GM12878 (cell line): ENCODE data around the gene OR52B2. TPM values are rescaled to one million over a fixed set of nuclear protein-coding genes. Genes with fewer than 3 reads are reported as not detected.

Source experiments
- ATAC-seq: fragments of 200-7000 bp; cut with Tn5 transposase; 3 replicates; pipeline ENCODE4 v1.9.1; 2020; ENCODE audit warnings: mild to moderate bottlenecking, moderate library complexity
- BruUV-seq: library from RNA; stranded (reverse); fragments of 400-500 nt; replicated peaks from 2 replicates; lab custom pipeline; 2021; lab: Mats Ljungman, UMichigan
- CTCF ChIA-PET: fragments of 300-600 bp; sonication (Branson Sonifier 250); formaldehyde crosslinking; extraction: SDS; loops from one replicate; lab custom pipeline; 2021; ENCODE audit warnings: inconsistent platforms; lab: Yijun Ruan, JAX
- POLR2A ChIA-PET: fragments of 350-600 bp; formaldehyde crosslinking; extraction: SDS; loops from one replicate; lab custom pipeline; 2021; ENCODE audit warnings: inconsistent platforms; lab: Charles Lee
- RAD21 ChIA-PET: fragments of 300-600 bp; sonication (Branson Sonifier 250); formaldehyde crosslinking; loops from one replicate; lab custom pipeline; 2023; ENCODE audit warnings: antibody characterized with exemption; ENCODE audit not compliant: unreplicated experiment; lab: Charles Lee
- SMC1A ChIA-PET: fragments of 300-600 bp; sonication (Branson Sonifier 250); formaldehyde crosslinking; loops from one replicate; lab custom pipeline; 2023; ENCODE audit not compliant: unreplicated experiment, uncharacterized antibody; lab: Charles Lee
- DNase-seq: peaks from one replicate; pipeline ENCODE4 v3.0.0-alpha.2; 2011; ENCODE audit warnings: low read depth, low spot score
- FAIRE-seq: peaks from 3 replicates; lab custom pipeline; 2011; peaks lifted over from hg19 to GRCh38; lab: Jason Lieb, UNC
- H2AFZ ChIP-seq: 2 replicates; pipeline ENCODE4 v1.6.0; 2011; ENCODE audit warnings: low read depth, low read length, control low read depth; ENCODE audit not compliant: control insufficient read depth
- H3K27ac ChIP-seq: 2 replicates; pipeline ENCODE4 v1.5.1; 2011; ENCODE audit warnings: control low read depth; ENCODE audit not compliant: control insufficient read depth, insufficient read depth
- H3K27me3 ChIP-seq, 2 experiments: replicated peaks in 1 of 2; 2 replicates each; pipeline versions ENCODE4 v1.6.0 to v1.6.1; 2011; ENCODE audit warnings: low read length in 1 of 2; ENCODE audit not compliant: control insufficient read depth in 2 of 2, insufficient read depth in 2 of 2
- H3K36me3 ChIP-seq, 2 experiments: 2 replicates each; pipeline ENCODE4 v1.5.1; 2011; ENCODE audit warnings: low read length in 1 of 2; ENCODE audit not compliant: control insufficient read depth in 2 of 2, insufficient read depth in 2 of 2
- H3K4me1 ChIP-seq: 2 replicates; pipeline ENCODE4 v1.6.1; 2011; ENCODE audit warnings: mild to moderate bottlenecking, low read length, moderate library complexity, mixed read lengths; ENCODE audit not compliant: control insufficient read depth, insufficient read depth
- H3K4me2 ChIP-seq: 2 replicates; pipeline ENCODE4 v1.6.0; 2011; ENCODE audit warnings: control low read depth; ENCODE audit not compliant: control insufficient read depth, insufficient read depth
- H3K4me3 ChIP-seq: fragments of 200-600 bp; sonication (generic); 2 replicates; pipeline ENCODE4 v1.5.1; 2016
- H3K79me2 ChIP-seq: 2 replicates; pipeline ENCODE4 v1.6.0; 2011; ENCODE audit warnings: low read length; ENCODE audit not compliant: control insufficient read depth, insufficient read depth
- H3K9ac ChIP-seq: 2 replicates; pipeline ENCODE4 v1.8.0; 2011; ENCODE audit warnings: low read length, control low read depth, mixed read lengths; ENCODE audit not compliant: control insufficient read depth, insufficient read depth
- H3K9me3 ChIP-seq: replicated peaks from 3 replicates; pipeline ENCODE4 v1.5.1; 2011; ENCODE audit warnings: mild to moderate bottlenecking, low read length; ENCODE audit not compliant: control insufficient read depth, insufficient read depth
- H4K20me1 ChIP-seq: 2 replicates; pipeline ENCODE4 v1.6.0; 2011; ENCODE audit not compliant: control insufficient read depth, insufficient read depth
- ATF7 ChIP-seq: fragments of 450-650 bp; IDR thresholded peaks from 2 replicates; pipeline ENCODE4 v1.6.1; 2016; ENCODE audit warnings: low read depth, mild to moderate bottlenecking
- BMI1 ChIP-seq: fragments of 450-650 bp; IDR thresholded peaks from 2 replicates; pipeline ENCODE4 v1.6.1; 2016; ENCODE audit warnings: mild to moderate bottlenecking, moderate library complexity, borderline replicate concordance
- CREB1 ChIP-seq: IDR thresholded peaks from 2 replicates; pipeline ENCODE4 v1.6.1; 2012; ENCODE audit warnings: low read depth, mild to moderate bottlenecking, inconsistent platforms
- EZH2 ChIP-seq: IDR thresholded peaks from 2 replicates; pipeline ENCODE4 v1.6.1; 2012; ENCODE audit warnings: low read depth, mild to moderate bottlenecking, control low read depth, inconsistent platforms, low read length, borderline replicate concordance; ENCODE audit not compliant: control insufficient read depth
- KLF5 ChIP-seq: fragments of 450-650 bp; IDR thresholded peaks from 2 replicates; pipeline ENCODE4 v1.6.1; 2014; ENCODE audit warnings: mild to moderate bottlenecking; ENCODE audit not compliant: partially characterized antibody
- MEF2B ChIP-seq: fragments of 450-650 bp; IDR thresholded peaks from 2 replicates; pipeline ENCODE4 v1.6.1; 2018; ENCODE audit warnings: mild to moderate bottlenecking, moderate library complexity; ENCODE audit not compliant: partially characterized antibody, poor library complexity, severe bottlenecking
- MYC ChIP-seq: IDR thresholded peaks from 2 replicates; pipeline ENCODE4 v1.6.1; 2011; ENCODE audit warnings: mild to moderate bottlenecking, low read length, moderate library complexity, inconsistent platforms; ENCODE audit not compliant: insufficient read depth, insufficient replicate concordance, insufficient read length, severe bottlenecking
- NFYB ChIP-seq: IDR thresholded peaks from 2 replicates; pipeline ENCODE4 v1.6.1; 2011; ENCODE audit warnings: low read depth, mild to moderate bottlenecking, low read length, improper control_type of control experiment, moderate library complexity; ENCODE audit not compliant: insufficient read depth
- POU2F2 ChIP-seq: IDR thresholded peaks from 3 replicates; pipeline ENCODE4 v1.6.1; 2011; ENCODE audit warnings: low read depth, mild to moderate bottlenecking, low read length, borderline replicate concordance
- RUNX3 ChIP-seq: IDR thresholded peaks from 2 replicates; pipeline ENCODE4 v1.6.1; 2012; ENCODE audit warnings: low read length, inconsistent platforms
- SMARCA5 ChIP-seq: fragments of 450-650 bp; IDR thresholded peaks from 2 replicates; pipeline ENCODE4 v1.6.1; 2017; ENCODE audit warnings: mild to moderate bottlenecking
- SP1 ChIP-seq: IDR thresholded peaks from one replicate; pipeline ENCODE4 v1.6.1; 2011; ENCODE audit warnings: low read depth, low read length
- TCF3 ChIP-seq: IDR thresholded peaks from 2 replicates; pipeline ENCODE4 v1.6.1; 2012; ENCODE audit warnings: low read depth, mild to moderate bottlenecking, low read length, borderline replicate concordance; ENCODE audit not compliant: insufficient read depth
- ZNF24 ChIP-seq: fragments of 450-650 bp; IDR thresholded peaks from 2 replicates; pipeline ENCODE4 v1.6.1; 2017; ENCODE audit warnings: antibody characterized with exemption, mild to moderate bottlenecking
- ZSCAN29 ChIP-seq: fragments of 450-650 bp; IDR thresholded peaks from 2 replicates; pipeline ENCODE4 v1.6.1; 2017; ENCODE audit warnings: mild to moderate bottlenecking, moderate library complexity
- WGBS: methylation state at CpG from one replicate; pipeline ENCODE4 v1.1.6; 2016; ENCODE audit warnings: low lambda C conversion rate; ENCODE audit not compliant: insufficient replicate concordance, insufficient coverage; ENCODE audit errors: missing lambda C conversion rate; 5-methylcytosine and 5-hydroxymethylcytosine counted together
- in situ Hi-C: fragments of 300-500 bp; cut with MboI; formaldehyde crosslinking; loops from 9 replicates; pipeline ENCODE4 v1.14.3; 2018; ENCODE audit warnings: mixed read lengths
- intact Hi-C: fragments of 100-400 bp; cut with micrococcal nuclease; formaldehyde crosslinking; loops from one replicate; pipeline ENCODE4 v1.14.2; 2022; ENCODE audit not compliant: unreplicated experiment
- polyA plus RNA-seq, 11 experiments: library from polyadenylated mRNA; depleted of rRNA in 4 of 11; unstranded in 6 of 11; stranded (reverse) in 5 of 11; fragments of >200 nt; fragmentation: Nextera tagmentation in 4 of 11; fragmentation: Illumina TruSeq in 1 of 11; extraction: Ambion mirVana in 4 of 11; extraction: Trizol in 1 of 11; gene quantifications; 1 replicate in 1 of 11; 2 replicates in 10 of 11; pipeline versions ENCODE4 v1.2.1 to v1.2.3, GENCODE V29; 2011 to 2016; ENCODE audit warnings: inconsistent platforms in 2 of 11, missing spikeins in 2 of 11, low read depth in 1 of 11
- total RNA-seq, 4 experiments: library from RNA; depleted of rRNA in 3 of 4; stranded (reverse); fragments of >200 nt in 3 of 4; fragmentation: Illumina TruSeq in 1 of 4; extraction: Trizol in 1 of 4; gene quantifications; 2 replicates each; pipeline versions ENCODE4 v1.2.1 to v1.2.3, GENCODE V29; 2013 to 2021
- TF ChIP-seq, protein P1 (sequence below): fragments of 450-650 bp; IDR thresholded peaks from 2 replicates; pipeline ENCODE4 v1.6.1; 2016; ENCODE audit warnings: mild to moderate bottlenecking, moderate library complexity, borderline replicate concordance

Gene OR52B2
- total and polyA plus RNA-seq, 10 of the 15 experiments (the other 5 are each of a cell fraction or from before 2014, with no cell fraction given): 0.08 TPM; not detected in 9

DNA sequence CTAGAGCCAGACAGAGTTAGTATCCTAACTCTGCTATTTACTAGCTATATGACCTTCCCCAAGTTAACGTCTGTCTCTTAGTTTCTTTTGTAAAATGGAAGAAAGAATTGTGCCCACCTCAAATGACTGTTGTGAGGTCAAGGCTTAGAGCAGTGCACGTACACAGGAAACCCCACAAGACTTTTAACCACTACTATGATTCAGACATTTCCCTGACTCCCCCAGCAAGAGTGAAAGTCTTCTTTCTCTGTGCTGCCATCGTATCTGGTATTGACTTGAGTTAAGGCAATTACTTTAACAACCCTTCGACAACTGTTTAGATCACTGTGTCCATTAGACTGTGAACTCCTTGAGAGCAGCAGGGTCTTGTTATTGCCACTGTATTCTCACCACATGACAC, 26.3 kb upstream of the OR52B2 start (continued):
- no peak for TF ChIP-seq TCF3

DNA sequence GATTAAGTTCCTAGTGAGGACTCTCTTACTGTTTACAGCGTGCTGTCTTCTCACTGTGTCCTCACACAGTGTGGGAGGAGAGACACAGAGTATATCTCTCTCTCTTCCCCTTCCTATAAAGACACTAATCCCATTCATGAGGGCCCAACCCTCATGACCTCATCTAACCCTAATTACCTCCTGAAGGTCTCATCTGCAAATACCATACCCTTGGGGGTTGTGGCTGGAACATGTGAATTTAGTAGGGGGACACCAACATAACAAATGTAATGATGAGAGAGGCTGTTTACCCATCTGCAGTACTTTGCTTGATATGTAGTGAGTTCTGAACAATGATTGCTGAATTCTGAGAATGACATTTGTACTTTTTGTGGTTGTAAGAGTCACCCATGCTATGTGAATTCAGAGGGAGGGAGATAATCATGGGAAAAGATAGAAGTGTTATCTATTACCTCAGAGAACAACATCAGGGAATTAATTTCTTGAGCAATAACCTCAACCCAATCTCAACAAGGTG, 24.0 kb upstream of the OR52B2 start:
- WGBS: 36% methylated on average over 1 of the region's 1 CpG
- SMC1A ChIA-PET: no interaction called here
- peak; percentile 64 for ATAC-seq

DNA sequence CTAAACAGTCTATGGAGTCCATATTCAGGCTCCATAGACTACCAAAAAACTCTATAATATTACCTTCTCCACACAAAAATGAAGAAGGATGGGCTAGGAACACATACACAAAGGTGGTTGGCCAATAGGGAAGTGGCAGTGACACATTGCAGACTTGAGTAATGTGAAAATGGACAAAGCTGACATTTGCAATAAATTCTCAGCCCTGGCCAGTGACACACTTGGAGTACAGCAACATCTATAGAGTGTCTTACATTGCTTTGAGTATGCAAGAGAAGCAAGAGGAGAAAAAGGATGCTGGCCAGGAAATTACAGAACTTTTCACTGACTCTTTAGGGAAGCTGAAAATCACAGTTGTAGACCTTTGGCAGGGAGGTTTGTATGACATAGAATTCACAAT, 21.6 kb upstream of the OR52B2 start:
- in situ Hi-C loops (no loop called here), intact Hi-C loops (no loop called here)
- RAD21 ChIA-PET: no interaction called here
- H3K27ac ChIP-seq: no peak overlapping the region
- H3K79me2 ChIP-seq: no peaks in the 10 kb centered on the region
- H3K27me3 ChIP-seq: no peaks in the 10 kb centered on the region
- no peak overlapping the region for H3K4me2 ChIP-seq
- ATAC-seq: no peak
- FAIRE-seq: no peak
- POLR2A ChIA-PET: no interaction called here
- H3K9me3 ChIP-seq: no peaks in the 10 kb centered on the region
- BruUV-seq: no TSS peak
- no peaks in the 10 kb centered on the region for H3K4me1 ChIP-seq
- no peak overlapping the region for H3K4me3 ChIP-seq
- no peaks in the 10 kb centered on the region for H4K20me1 ChIP-seq
- no peak overlapping the region for H3K9ac ChIP-seq
- CTCF ChIA-PET: interaction anchor here (0.6 kb wide), 1 partner anchor 484 kb away, joined by 3 read pairs; no protein-coding TSS in a partner anchor
- no peak for DNase-seq
- H2AFZ ChIP-seq: no peak overlapping the region
- no peaks in the 10 kb centered on the region for H3K36me3 ChIP-seq
- SMC1A ChIA-PET: interaction anchor here (0.6 kb wide), 1 partner anchor 56 kb away, joined by 3 read pairs; no protein-coding TSS in a partner anchor
- TF ChIP-seq KLF5 (no peak), RUNX3 (no peak), ZSCAN29 (no peak), SP1 (no peak), CREB1 (no peak), MYC (no peak), POU2F2 (no peak), ZNF24 (no peak), EZH2 (no peak), BMI1 (no peak)
- TF ChIP-seq, protein P1, sequence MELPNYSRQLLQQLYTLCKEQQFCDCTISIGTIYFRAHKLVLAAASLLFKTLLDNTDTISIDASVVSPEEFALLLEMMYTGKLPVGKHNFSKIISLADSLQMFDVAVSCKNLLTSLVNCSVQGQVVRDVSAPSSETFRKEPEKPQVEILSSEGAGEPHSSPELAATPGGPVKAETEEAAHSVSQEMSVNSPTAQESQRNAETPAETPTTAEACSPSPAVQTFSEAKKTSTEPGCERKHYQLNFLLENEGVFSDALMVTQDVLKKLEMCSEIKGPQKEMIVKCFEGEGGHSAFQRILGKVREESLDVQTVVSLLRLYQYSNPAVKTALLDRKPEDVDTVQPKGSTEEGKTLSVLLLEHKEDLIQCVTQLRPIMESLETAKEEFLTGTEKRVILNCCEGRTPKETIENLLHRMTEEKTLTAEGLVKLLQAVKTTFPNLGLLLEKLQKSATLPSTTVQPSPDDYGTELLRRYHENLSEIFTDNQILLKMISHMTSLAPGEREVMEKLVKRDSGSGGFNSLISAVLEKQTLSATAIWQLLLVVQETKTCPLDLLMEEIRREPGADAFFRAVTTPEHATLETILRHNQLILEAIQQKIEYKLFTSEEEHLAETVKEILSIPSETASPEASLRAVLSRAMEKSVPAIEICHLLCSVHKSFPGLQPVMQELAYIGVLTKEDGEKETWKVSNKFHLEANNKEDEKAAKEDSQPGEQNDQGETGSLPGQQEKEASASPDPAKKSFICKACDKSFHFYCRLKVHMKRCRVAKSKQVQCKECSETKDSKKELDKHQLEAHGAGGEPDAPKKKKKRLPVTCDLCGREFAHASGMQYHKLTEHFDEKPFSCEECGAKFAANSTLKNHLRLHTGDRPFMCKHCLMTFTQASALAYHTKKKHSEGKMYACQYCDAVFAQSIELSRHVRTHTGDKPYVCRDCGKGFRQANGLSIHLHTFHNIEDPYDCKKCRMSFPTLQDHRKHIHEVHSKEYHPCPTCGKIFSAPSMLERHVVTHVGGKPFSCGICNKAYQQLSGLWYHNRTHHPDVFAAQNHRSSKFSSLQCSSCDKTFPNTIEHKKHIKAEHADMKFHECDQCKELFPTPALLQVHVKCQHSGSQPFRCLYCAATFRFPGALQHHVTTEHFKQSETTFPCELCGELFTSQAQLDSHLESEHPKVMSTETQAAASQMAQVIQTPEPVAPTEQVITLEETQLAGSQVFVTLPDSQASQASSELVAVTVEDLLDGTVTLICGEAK: no peak

More for the DNA sequence above, 24.0 kb upstream of the OR52B2 start:
- Histone ChIP-seq H3K4me2 (no peak overlapping the region), H3K36me3 (no peaks in the 10 kb centered on the region), H2AFZ (no peak overlapping the region), H4K20me1 (no peaks in the 10 kb centered on the region), H3K4me3 (no peak overlapping the region), H3K27ac (no peak overlapping the region)
- in situ Hi-C loops: no loop called here
- RAD21 ChIA-PET: no interaction called here
- FAIRE-seq: no peak
- peak; percentile 56; the same call in 1 of the 2 replicates for TF ChIP-seq ATF7
- no peak for TF ChIP-seq SMARCA5
- no peak for TF ChIP-seq NFYB
- TF ChIP-seq MEF2B: peak; percentile 37
- TF ChIP-seq, all 136 proteins: peak for 2
- H3K4me1 ChIP-seq: no peaks in the 10 kb centered on the region
- no TSS peak for BruUV-seq
- intact Hi-C loops: no loop called here
- no peaks in the 10 kb centered on the region for H3K27me3 ChIP-seq
- ChIA-PET CTCF (no interaction called here), POLR2A (no interaction called here)
- no peaks in the 10 kb centered on the region for H3K9me3 ChIP-seq
- no peak for DNase-seq
- no peak overlapping the region for H3K9ac ChIP-seq
- H3K79me2 ChIP-seq: no peaks in the 10 kb centered on the region
